GM18502 (cell line): ENCODE data around the gene ALKBH3.
A peak's percentile ranks its signal among the peaks of the same experiment; 100 is the strongest.

Experiments used
- ATAC-seq: cut with Tn5 transposase; IDR thresholded peaks from one replicate; pipeline ENCODE4 v1.9.1; 2021; ENCODE audit warnings: mild to moderate bottlenecking; ENCODE audit not compliant: unreplicated experiment, poor library complexity

Gene ALKBH3

DNA sequence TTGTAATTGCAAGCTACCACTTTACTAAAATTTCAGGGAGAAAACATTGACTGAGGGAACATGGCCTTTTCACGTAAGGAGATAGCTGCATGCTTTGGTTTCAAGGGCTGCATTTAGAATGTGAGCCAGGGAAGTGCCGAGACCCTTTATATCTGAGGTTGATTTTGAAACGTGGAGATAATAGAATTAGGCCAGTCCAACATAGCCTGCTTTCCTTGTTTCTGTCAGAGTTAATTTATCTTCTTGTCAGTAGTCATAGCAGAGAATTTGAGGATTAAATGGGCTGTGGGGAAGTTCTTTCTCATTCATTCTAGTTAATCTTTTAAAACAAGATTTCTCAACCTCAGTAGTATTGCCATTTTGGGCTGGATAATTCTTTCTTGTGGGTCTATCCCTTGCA lies 12.2 kb downstream of the ALKBH3 start:
- no peak for ATAC-seq

DNA sequence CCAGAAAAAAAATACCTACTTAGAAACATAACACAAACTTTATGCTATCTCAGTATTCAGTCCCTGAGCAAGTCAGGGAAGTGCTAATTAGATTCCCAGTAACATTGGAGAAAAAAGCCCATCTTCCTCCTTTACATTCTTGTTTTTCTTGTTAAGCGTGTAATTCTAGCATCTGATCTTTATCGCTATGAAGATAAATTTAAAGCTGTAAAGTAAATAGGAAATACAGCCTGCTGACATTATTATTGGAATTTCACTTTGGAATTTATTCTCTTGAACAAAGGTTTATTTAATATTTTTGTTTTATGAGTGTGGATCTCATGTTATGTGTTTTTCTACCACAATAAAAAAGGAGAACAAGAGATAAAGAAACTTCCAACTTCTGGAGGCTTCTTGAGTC lies 13.9 kb downstream of the ALKBH3 start:
- ATAC-seq: no peak

- no peak for ATAC-seq
These were observed 15.0 kb downstream of the ALKBH3 start for GRCh38 chr11:43895601-43896000.

DNA sequence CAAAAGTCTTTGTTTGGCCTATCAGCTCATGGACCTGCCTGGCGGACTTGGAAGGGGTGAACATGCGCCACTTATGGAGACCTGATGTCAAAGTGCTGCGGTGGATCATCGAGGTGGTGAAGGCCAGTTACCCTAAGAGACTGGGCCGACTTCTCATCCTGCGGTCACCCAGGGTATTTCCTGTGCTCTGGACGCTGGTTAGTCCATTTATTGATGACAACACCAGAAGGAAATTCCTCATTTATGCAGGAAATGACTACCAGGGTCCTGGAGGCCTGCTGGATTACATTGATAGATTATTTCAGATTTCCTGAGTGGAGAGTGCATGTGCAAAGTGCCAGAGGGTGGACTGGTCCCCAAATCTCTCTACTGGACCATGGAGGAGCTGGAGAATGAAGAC lies 17.9 kb downstream of the ALKBH3 start:
- no peak for ATAC-seq

DNA sequence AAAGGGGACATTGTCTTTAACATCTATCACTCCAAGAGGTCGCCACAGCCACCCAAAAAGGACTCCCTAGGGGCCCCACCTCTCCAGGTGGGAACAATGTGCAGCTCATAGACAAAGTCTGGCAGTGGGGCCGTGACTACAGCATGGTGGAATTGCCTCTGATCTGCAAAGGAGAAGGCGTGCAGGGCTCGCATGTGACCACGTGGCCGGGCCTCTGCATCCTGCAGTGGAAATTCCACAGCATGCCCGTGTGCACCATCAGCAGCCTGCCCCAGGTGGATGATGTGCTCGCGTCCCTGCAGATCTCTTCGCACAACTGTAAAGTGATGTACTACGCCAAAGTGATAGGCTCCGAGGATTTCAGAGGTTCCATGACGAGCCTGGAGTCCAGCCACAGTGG lies 18.5 kb downstream of the ALKBH3 start:
- no peak for ATAC-seq

DNA sequence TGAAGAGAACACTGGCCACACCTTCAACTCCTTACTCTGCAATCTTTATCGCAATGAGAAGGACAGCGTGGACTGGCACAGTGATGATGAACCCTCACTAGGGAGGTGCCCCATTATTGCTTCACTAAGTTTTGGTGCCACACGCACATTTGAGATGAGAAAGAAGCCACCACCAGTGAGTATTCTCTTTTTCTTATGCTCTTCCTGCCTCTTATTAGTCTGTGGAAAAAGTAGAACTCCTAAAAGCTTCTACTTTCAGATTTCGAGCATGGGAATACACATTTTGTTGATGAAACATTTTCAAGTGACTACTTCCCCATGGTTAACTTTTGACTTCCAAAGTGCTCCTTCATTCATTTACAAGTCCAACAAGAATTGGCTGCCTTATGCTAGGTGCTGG lies 20.9 kb downstream of the ALKBH3 start:
- no peak for ATAC-seq

- no peak for ATAC-seq
These were observed 22.4 kb downstream of the ALKBH3 start for GRCh38 chr11:43903078-43903477.

- ATAC-seq: no peak
These were observed 23.3 kb downstream of the ALKBH3 start for GRCh38 chr11:43903969-43904368.

DNA sequence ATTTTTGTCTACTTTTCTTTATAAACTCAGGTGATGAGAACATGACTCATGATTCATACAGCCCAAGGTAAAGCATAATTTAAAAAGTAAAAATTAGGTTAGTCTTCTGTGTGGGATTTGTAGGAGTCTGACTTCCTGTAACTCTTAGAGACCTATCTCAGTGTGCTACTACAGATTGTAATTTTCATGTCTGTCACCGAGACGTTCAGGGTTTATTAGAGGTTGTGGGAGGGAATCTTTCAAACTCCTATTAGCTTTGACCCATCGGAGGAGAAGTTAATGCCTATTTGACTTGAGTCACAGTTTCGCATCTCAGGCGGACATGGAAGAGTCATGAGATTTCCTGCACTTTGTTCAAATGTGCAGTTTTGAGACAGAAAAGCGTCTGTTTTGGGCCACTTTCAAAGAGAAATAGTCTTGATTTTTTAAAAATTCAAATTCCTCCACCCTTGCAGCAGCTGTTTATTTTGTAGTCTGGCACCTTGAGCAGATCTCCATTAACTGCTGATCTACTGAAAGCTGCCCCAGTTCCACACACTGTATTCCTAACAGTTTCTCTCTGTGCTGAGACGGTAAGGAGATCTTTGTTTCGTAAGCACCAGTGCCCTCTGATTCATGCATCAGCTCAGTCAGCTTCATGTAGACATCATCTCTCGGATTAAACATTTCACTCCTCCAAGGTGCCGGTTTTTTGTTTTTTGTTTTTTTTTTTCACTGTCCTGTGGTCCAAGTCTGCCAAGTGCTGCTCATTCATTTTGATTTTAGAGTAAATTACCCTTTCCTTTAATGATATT lies 24.3 kb downstream of the ALKBH3 start:
- no peak for ATAC-seq

DNA sequence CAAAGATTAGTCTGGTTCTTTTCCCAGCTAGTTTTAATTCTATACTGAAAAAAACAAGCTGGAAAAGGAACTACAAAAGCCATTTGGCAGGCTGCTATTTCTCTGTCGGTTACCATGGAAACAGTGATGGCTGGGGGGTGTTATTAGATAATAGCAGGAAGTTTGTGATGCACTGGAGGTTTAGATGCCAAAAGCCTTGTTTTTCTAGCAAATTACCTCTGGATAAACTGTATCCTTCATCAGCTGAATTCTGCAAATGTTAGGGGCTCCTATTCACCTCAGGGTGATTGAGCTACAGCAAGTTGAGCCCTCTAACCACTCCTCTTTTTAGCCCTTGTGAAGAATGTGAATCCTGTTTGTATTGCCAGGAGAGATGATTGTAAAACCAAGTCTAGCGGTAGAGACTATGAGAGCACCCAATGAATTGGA lies 25.2 kb downstream of the ALKBH3 start:
- ATAC-seq: no peak

DNA sequence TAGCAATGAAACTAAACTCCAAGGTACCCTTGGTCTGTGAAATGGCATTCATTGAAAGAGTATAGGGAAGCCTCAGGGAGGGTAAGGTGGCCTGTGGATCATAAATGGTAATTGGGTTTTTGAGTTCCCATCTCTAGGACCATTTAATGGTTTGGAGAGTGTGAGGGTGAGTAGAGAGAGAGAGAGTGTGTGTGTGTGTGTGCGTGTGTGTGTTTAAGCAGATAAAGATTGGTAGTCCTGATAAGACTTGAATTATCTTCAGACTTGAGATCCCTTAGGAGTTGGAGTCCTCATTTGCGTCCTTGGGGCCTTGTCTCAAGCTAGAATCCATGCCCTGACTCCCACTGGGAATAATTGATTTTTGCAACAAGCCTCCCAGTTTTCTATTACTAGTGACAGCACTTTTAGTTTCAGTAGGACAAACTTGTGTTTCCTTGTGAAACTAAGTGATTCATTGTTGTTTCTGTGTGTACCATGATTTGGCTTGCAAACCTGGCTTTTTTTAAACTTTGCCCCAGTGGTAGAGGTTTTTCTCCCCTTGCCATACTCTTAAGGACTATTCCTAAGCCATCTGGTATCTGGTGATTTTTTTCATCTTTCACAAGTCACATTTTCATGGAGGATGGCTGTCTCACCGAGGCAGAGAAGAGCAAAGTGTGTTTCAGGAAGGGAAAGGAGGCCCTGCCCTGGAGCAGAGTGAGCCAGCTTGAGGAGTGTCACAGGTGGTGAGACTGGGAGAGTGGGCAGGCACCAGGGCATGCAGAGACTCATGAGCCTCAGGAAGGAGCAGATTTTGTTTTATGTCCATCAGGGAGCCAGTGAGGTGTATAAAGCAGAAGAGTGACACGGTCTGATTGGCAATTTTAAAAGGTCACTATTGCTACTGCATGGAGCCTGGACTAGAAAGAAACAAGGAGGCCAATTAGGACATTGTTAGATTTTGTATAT lies 26.7 kb downstream of the ALKBH3 start:
- ATAC-seq: peak; percentile 58

GRCh38 chr11:43908191-43908590 lies 27.6 kb downstream of the ALKBH3 start:
- ATAC-seq: no peak

- ATAC-seq: no peak
These were observed 28.1 kb downstream of the ALKBH3 start for GRCh38 chr11:43908683-43909082.

- ATAC-seq: no peak
These were observed 33.3 kb downstream of the ALKBH3 start for GRCh38 chr11:43913829-43914380.

DNA sequence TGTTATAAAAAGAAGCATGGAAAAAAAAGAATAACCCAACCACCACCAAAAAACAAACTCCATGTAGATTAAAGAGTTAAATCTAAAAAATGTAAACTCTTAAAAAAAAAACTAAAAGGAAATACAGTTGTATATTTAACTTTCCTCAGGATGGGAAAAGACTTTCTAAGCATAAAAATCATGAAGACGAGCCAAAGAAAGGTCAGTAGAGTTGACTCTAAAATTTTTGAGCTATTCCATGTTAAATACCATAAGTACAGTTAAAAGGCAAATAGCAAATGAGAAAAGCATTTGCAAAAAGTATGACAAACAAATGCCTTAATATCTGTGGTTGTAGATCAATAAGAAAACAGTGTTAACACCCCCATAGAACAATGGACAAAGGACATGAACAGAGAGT lies 33.8 kb downstream of the ALKBH3 start:
- no peak for ATAC-seq

- no peak for ATAC-seq
These were observed 36.0 kb downstream of the ALKBH3 start for GRCh38 chr11:43916621-43917020.

GRCh38 chr11:43917851-43918250 lies 37.2 kb downstream of the ALKBH3 start:
- ATAC-seq: no peak

GRCh38 chr11:43918662-43919061 lies 38.0 kb downstream of the ALKBH3 start:
- ATAC-seq: no peak

DNA sequence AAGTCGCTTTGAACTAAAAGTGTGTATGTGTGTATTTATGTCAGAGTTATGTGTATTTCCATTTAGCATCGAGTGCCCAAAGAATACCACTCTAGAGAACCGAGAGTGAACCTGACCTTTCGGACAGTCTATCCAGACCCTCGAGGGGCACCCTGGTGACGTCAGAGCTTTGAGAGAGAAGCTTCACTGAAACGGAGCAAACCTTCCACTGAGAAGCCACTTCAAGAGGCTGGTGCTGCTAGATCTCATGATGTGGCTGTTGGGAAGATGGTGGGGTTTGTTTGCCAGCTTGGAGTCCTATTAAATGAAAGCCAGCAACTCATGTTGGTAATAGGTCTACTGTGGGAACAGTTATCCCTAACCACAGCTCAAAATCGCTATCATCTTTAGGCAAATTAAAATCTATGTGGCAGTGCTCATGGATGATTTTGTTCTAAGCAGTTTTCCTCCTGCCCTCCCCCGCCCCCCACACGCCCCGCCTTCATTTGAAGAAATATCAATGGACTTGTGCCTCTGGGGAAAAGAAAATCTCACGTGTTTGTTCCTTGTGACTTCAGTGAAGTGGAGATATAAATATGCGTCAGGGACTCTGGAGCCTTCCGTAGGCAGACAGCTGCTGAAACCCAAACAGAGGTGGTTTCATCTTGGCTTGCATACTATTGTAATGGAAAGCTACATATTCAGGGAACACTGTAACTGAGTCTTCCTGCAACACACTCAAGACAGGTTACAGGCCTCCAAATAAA lies 39.4 kb downstream of the ALKBH3 start:
- no peak for ATAC-seq
